Panc1 (cell line): Measurements from ENCODE around the gene B3GALT5.

Source experiments
- CTCF ChIP-seq: fragments of 450-650 bp; IDR thresholded peaks from 2 replicates; pipeline ENCODE4 v1.5.1; 2017; ENCODE audit warnings: mild to moderate bottlenecking
- POLR2AphosphoS5 ChIP-seq: IDR thresholded peaks from 2 replicates; pipeline ENCODE4 v1.6.1; 2012; ENCODE audit warnings: mild to moderate bottlenecking, low read depth, low read length, moderate library complexity
- SIN3A ChIP-seq: IDR thresholded peaks from 2 replicates; pipeline ENCODE4 v1.6.1; 2012; ENCODE audit warnings: low read depth, mild to moderate bottlenecking, low read length, moderate library complexity, borderline replicate concordance; ENCODE audit not compliant: insufficient read depth
- TF ChIP-seq, protein P1 (sequence below), 2 experiments: IDR thresholded peaks; 2 replicates each; pipeline ENCODE4 v1.6.1; 2011 to 2012; ENCODE audit warnings: low read depth in 2 of 2, control low read depth in 1 of 2, low read length in 1 of 2, mild to moderate bottlenecking in 1 of 2, moderate library complexity in 1 of 2; ENCODE audit not compliant: insufficient read depth in 1 of 2

DNA sequence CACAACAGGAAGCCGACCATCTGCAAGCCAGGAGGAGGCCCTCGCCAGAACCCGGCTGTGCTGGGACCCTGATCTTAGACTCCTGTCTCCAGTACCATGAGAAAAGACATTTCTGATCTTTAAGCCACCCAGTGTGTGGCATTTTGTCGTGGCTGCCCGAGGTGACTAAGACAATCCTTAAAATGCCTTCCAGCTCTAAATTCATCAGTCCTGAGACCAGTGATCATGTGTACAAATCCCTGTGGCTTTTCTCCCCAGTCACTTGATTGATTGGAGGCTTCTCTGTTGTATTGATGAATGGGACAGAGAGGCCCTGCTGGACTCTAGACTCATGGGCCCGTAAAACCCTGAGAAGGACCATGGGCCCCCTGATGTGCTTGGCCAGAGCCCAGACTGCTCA lies 36.1 kb downstream of the B3GALT5 start:
- TF ChIP-seq CTCF: no peak
- no peak for TF ChIP-seq SIN3A
- TF ChIP-seq POLR2AphosphoS5: no peak
- TF ChIP-seq, protein P1, sequence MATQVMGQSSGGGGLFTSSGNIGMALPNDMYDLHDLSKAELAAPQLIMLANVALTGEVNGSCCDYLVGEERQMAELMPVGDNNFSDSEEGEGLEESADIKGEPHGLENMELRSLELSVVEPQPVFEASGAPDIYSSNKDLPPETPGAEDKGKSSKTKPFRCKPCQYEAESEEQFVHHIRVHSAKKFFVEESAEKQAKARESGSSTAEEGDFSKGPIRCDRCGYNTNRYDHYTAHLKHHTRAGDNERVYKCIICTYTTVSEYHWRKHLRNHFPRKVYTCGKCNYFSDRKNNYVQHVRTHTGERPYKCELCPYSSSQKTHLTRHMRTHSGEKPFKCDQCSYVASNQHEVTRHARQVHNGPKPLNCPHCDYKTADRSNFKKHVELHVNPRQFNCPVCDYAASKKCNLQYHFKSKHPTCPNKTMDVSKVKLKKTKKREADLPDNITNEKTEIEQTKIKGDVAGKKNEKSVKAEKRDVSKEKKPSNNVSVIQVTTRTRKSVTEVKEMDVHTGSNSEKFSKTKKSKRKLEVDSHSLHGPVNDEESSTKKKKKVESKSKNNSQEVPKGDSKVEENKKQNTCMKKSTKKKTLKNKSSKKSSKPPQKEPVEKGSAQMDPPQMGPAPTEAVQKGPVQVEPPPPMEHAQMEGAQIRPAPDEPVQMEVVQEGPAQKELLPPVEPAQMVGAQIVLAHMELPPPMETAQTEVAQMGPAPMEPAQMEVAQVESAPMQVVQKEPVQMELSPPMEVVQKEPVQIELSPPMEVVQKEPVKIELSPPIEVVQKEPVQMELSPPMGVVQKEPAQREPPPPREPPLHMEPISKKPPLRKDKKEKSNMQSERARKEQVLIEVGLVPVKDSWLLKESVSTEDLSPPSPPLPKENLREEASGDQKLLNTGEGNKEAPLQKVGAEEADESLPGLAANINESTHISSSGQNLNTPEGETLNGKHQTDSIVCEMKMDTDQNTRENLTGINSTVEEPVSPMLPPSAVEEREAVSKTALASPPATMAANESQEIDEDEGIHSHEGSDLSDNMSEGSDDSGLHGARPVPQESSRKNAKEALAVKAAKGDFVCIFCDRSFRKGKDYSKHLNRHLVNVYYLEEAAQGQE (IDR thresholded peaks at IDR 0.05; ENCODE audit: insufficient read depth in 1 of 2, low read depth in 2 of 2, low read length in 1 of 2): no peak
